GM13977 (cell line): ENCODE results near the gene DMAC2L.
"Not testable (repeated sequence)": the region's sequence is repeated elsewhere in the genome, so short reads cannot be mapped to it uniquely, and the experiment has no call there.

ENCODE experiments used
- DNase-seq: peaks from one replicate; pipeline ENCODE4 v3.0.0; 2012; ENCODE audit warnings: low spot score
- in situ Hi-C: fragments of 300-500 bp; cut with MboI; formaldehyde crosslinking; loops from one replicate; pipeline ENCODE4 v1.12.0; 2022; ENCODE audit warnings: low sequenced_read_pairs, low pct_unique_long_range_greater_than_20kb, mixed read lengths, inconsistent platforms; ENCODE audit not compliant: unreplicated experiment
- TF ChIP-seq, protein P1 (sequence below): IDR thresholded peaks from 2 replicates; pipeline ENCODE4 v1.5.1; 2012; ENCODE audit warnings: mild to moderate bottlenecking, control low read depth; ENCODE audit not compliant: insufficient read depth; ENCODE audit errors: extremely low read depth, missing control alignments

DMAC2L gene

DNA sequence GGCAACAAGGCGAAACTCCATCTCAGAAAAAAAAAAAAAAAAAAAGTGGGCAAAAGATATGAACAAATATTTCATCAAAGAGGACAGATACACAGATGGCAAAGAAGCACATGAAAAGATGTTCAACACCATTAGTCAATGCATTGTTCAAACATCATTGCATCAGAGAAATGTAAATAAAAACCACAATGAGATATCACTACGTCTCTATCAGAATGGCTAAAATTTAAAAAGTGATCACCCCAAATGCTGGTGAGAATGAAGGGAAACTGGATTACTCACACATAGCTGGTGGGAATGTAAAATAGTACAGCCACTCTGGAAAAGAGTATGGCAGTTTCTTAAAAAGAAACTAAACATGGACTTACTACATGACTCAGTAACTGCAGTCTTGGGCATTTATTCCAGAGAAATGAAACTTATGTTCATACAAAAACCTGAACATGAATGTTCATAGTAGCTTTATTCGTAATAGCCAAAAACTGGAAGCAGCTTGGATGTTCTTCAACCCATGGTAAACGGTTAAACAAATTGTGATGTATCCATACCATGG is 3.7 kb upstream of the DMAC2L start:
- in situ Hi-C loops, result no loop called here
- TF ChIP-seq, protein P1, sequence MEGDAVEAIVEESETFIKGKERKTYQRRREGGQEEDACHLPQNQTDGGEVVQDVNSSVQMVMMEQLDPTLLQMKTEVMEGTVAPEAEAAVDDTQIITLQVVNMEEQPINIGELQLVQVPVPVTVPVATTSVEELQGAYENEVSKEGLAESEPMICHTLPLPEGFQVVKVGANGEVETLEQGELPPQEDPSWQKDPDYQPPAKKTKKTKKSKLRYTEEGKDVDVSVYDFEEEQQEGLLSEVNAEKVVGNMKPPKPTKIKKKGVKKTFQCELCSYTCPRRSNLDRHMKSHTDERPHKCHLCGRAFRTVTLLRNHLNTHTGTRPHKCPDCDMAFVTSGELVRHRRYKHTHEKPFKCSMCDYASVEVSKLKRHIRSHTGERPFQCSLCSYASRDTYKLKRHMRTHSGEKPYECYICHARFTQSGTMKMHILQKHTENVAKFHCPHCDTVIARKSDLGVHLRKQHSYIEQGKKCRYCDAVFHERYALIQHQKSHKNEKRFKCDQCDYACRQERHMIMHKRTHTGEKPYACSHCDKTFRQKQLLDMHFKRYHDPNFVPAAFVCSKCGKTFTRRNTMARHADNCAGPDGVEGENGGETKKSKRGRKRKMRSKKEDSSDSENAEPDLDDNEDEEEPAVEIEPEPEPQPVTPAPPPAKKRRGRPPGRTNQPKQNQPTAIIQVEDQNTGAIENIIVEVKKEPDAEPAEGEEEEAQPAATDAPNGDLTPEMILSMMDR, result no peak
- no peak for DNase-seq

DNA sequence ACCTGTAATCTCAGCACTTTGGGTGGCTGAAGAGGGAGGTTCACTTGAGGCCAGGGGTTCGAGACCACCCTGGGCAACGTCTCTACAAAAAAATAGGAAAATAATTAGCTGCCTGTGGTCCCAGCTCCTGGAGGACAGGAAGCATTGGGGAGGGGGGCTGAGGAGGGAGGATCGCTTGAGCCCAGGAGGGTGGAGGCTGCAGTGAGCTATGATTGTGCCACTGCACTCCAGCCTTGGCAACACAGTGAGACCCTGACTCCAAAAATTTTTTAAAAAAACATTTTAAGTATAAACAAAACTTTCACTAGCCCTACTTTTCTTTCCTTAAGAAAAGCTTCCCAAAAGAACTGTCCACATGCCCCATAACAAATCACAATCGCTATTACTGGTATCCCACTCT is 1.7 kb upstream of the DMAC2L start:
- in situ Hi-C loops, result no loop called here
- DNase-seq, result no peak
- TF ChIP-seq, protein P1, result no peak

DNA sequence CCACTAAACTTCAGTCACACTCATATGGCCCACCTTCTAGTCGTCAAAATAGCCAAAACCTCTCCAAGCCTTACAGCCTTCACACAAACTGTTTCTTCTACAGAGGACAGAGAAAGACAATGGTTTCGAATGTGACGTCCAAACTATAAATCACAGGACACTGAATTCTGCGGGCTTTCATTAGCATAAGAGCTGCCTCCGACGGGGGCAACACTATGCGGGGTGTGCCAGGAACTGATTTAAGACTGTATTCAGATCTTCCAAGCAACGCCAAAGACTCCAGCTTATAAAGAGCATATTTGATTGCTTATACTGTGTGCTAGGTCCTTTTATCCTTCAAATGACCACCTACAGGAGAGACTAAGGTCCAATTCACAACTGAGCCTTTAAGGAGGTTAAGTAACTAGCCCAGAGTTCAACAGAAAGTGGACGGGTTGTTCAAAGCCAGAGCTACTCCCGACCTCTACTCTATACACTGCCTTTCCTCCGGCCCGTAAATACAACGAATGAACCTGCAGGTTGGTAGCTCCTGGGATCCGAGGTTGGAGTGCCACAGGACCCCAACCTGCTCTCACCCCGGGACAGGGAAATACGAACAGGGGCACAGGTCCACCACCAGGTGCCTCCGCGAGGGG is 670 bp upstream of the DMAC2L start:
- peak; percentile 24 for DNase-seq
- TF ChIP-seq, protein P1, result peak; percentile 54
- in situ Hi-C loops, result no loop called here

DNA sequence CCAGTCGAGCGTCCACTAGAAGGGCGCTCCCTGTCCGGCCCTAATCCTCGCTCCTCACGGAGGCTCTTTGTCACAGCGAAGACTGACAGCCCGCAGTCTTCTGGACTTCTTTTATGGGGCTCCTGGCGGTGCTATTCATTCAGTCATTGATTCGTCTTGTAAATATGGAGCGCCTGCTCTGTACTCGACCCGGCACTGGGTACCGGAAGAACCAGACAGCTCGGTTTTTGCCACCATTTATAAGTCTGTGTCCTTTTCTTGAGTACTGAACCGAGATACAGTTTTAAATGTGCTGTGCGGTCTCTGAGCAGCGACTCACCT is 570 bp downstream of the DMAC2L start:
- TF ChIP-seq, protein P1, result no peak
- no peak for DNase-seq
- in situ Hi-C loops, result no loop called here

DNA sequence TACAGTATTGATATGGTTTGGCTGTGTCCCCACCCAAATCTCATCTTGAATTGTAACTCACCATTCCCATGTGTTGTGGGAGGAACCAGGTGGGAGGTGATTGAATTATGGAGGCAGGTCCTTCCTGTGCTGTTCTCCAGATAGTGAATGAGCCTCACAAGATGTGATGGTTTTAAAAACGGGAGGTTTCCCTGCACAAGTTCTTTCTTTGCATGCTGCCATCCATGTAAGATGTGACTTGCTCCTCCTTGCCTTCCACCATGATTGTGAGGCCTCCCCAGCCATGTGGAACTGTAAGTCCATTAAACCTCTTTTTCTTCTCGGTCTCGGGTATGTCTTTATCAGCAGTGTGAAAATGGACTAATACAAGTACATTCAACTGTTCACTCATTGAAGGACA is 2.0 kb downstream of the DMAC2L start:
- DNase-seq, in situ Hi-C loops: not testable (repeated sequence)

DNA sequence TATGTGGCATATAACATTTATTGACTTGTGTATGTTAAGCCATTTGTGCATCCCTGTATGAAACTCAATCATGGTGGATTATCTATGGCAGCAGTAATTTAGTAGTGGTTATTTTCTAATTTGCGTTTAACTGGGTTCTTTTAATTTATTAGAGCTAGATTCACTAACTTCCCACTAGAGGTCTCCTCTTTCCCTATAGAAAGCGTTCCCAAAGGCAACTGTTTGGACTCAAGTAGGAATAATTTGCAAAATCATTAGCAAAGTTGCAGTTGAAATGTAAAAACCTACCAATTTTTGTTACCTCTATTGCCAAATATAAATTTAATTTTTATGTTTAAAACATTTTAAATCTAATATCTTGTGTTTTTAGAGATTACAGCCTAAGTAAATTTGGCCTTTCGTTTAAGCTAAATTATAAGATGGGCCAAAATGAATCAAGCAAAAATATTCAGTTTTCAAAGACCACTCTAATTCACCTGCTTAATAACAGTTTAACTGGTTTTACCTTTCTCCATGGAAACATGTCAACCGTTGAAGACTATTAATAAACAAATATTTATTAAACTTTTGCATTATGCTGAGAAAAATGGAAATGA is 6.0 kb downstream of the DMAC2L start:
- TF ChIP-seq, protein P1, result peak; percentile 35
- in situ Hi-C loops, result no loop called here
- DNase-seq, result no peak

DNA sequence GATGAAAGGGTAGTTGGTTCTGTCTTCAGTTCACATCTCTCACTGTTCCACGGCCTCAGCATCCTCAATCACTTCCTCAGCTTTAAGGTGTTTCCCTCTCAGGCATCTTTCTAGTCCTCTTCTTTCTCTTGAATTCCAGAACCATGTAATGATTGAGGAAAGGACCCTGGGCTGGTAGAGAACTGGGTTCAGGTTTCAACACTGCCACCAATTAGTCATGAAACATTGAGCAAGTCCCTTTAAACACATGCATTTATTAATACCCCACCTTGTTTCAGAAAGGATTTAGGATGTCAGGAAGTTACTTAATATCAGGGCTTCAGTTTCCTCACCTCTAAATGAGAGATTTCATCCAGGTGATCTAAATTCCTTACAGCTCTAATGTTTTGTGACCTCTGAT is 7.2 kb downstream of the DMAC2L start:
- in situ Hi-C loops, result no loop called here
- TF ChIP-seq, protein P1, result no peak
- no peak for DNase-seq
